AG04450 (cell line): ENCODE results near the gene SKP1. TPM values are rescaled to one million over a fixed set of nuclear protein-coding genes. Genes with fewer than 3 reads are reported as not detected.

Experiments
- CTCF ChIA-PET: fragments of 300-600, 350-600 bp; formaldehyde crosslinking; extraction: SDS; loops from one replicate; lab custom pipeline; 2022; ENCODE audit warnings: antibody characterized with exemption, inconsistent platforms; lab: Charles Lee
- POLR2A ChIA-PET: fragments of 350-600 bp; formaldehyde crosslinking; extraction: SDS; loops from one replicate; lab custom pipeline; 2021; ENCODE audit warnings: antibody characterized with exemption, inconsistent platforms; lab: Yijun Ruan, JAX
- DNase-seq: peaks from one replicate; pipeline ENCODE4 v3.0.0-alpha.2; 2011; ENCODE audit warnings: low read depth, low spot score
- H3K27ac ChIP-seq: one replicate; pipeline ENCODE4 v1.5.1; 2012; ENCODE audit warnings: low read depth, low read length, control low read depth
- H3K27me3 ChIP-seq: one replicate; pipeline ENCODE4 v1.6.0; 2012; ENCODE audit warnings: low read length; ENCODE audit not compliant: control insufficient read depth, insufficient read depth
- H3K4me3 ChIP-seq: 2 replicates; pipeline ENCODE4 v1.5.1; 2011; ENCODE audit warnings: mild to moderate bottlenecking, low read depth, low read length, control low read depth
- H3K9me3 ChIP-seq: 2 replicates; pipeline ENCODE4 v1.5.1; 2012; ENCODE audit warnings: low read length; ENCODE audit not compliant: control insufficient read depth, insufficient read depth
- CTCF ChIP-seq: IDR thresholded peaks from 2 replicates; pipeline ENCODE4 v1.5.1; 2011; ENCODE audit warnings: low read depth, low read length, control low read depth, inconsistent platforms
- polyA plus RNA-seq: library from polyadenylated mRNA; depleted of rRNA; stranded (reverse); fragments of >200 nt; gene quantifications from 2 replicates; pipeline ENCODE4 v1.2.3, GENCODE V29; 2011

SKP1 gene
- polyA plus RNA-seq, 1 experiment, result 1,036 TPM

- CTCF ChIA-PET, result interaction anchor here (0.5 to 20.0 kb wide), 10 partner anchors 7 to 492 kb away, joined by 6 to 458 read pairs (median 12); no protein-coding TSS in a partner anchor
- no peak for TF ChIP-seq CTCF
- H3K9me3 ChIP-seq, result no peaks in the 10 kb centered on the region
- H3K27me3 ChIP-seq, result no peaks in the 10 kb centered on the region
- no peak overlapping the region for H3K27ac ChIP-seq
- POLR2A ChIA-PET, result interaction anchor here (1.2 to 2.1 kb wide), 2 partner anchors 13 to 99 kb away, joined by 3 to 5 read pairs; no protein-coding TSS in a partner anchor
- DNase-seq, result no peak
- H3K4me3 ChIP-seq, result no peak overlapping the region
These were observed 38.1 kb downstream of the SKP1 start for GRCh38 chr5:134138416-134139376.

GRCh38 chr5:134136771-134137170 lies 40.0 kb downstream of the SKP1 start:
- Histone ChIP-seq H3K27me3 (no peaks in the 10 kb centered on the region), H3K9me3 (no peaks in the 10 kb centered on the region), H3K4me3 (no peak overlapping the region), H3K27ac (no peak overlapping the region)
- ChIA-PET CTCF (interaction anchor here (1.7 to 20.0 kb wide), 2 partner anchors 8 to 97 kb away, joined by 7 to 458 read pairs; no protein-coding TSS in a partner anchor), POLR2A (no interaction called here)
- DNase-seq, result no peak
- no peak for TF ChIP-seq CTCF

GRCh38 chr5:134136221-134136631 lies 40.5 kb downstream of the SKP1 start:
- no peaks in the 10 kb centered on the region for H3K27me3 ChIP-seq
- CTCF ChIA-PET, result interaction anchor here (0.9 to 20.0 kb wide), 2 partner anchors 11 to 97 kb away, joined by 3 to 458 read pairs; no protein-coding TSS in a partner anchor
- H3K9me3 ChIP-seq, result no peaks in the 10 kb centered on the region
- no peak overlapping the region for H3K27ac ChIP-seq
- TF ChIP-seq CTCF, result no peak
- no peak overlapping the region for H3K4me3 ChIP-seq
- POLR2A ChIA-PET, result no interaction called here
- no peak for DNase-seq

DNA sequence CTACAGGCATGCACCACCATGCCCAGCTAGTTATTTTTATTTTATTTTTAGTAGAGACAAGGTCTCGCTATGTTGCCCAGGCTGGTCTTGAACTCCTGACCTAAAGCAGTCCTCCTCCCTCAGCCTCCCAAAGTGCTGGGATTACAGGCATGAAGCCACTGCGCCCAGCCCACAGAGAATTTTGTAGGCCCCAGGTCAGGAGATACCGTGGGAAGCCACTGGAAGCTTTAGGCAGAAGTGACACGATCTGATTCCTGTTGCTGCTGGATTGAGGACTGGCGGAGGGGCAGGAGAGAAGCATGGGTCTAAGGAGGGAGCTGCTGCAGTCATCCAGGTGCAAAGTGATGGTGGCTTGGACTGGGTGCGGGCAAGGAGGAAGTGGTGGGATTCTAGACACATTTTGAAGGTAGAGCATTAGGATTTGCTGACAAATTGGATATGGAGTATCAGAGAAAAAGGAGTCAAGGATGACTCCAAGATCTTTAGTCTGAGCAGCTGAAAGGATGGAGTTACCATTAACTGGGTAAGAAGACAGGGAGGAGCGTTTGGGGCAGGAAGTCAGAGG lies 41.6 kb downstream of the SKP1 start:
- no peak for DNase-seq
- ChIA-PET CTCF (interaction anchor here (0.9 to 20.0 kb wide), 2 partner anchors 12 to 96 kb away, joined by 3 to 458 read pairs; no protein-coding TSS in a partner anchor), POLR2A (no interaction called here)
- H3K27ac ChIP-seq, result no peak overlapping the region
- H3K27me3 ChIP-seq, result no peaks in the 10 kb centered on the region
- TF ChIP-seq CTCF, result no peak
- H3K9me3 ChIP-seq, result no peaks in the 10 kb centered on the region
- no peak overlapping the region for H3K4me3 ChIP-seq
